H1 (cell line): ENCODE data around the gene QRICH1. TPM values are rescaled to one million over a fixed set of nuclear protein-coding genes. Genes with fewer than 3 reads are reported as not detected.

Experiments used
- CTCF ChIA-PET: fragments of 300-600 bp; sonication (Branson Sonifier 250); formaldehyde crosslinking; loops from one replicate; lab custom pipeline; 2021; ENCODE audit not compliant: partially characterized antibody; lab: Charles Lee
- POLR2A ChIA-PET: fragments of 300-600 bp; sonication (Branson Sonifier 250); formaldehyde crosslinking; loops from one replicate; lab custom pipeline; 2021; ENCODE audit warnings: inconsistent platforms; ENCODE audit not compliant: partially characterized antibody; lab: Charles Lee
- DNase-seq, 2 experiments: peaks; one replicate each; pipeline versions ENCODE4 v3.0.0 to v3.0.0-alpha.2; 2010 to 2022; ENCODE audit warnings: low spot score in 2 of 2, low read depth in 1 of 2, mixed read lengths in 1 of 2
- FAIRE-seq: peaks from 2 replicates; lab custom pipeline; 2011; peaks lifted over from hg19 to GRCh38; lab: Jason Lieb, UNC
- H2AFZ ChIP-seq: 2 replicates; pipeline ENCODE4 v1.8.1; 2012; ENCODE audit warnings: low read length, inconsistent platforms
- H2AK5ac ChIP-seq: 2 replicates; pipeline ENCODE4 v1.6.1; 2013; ENCODE audit warnings: low read depth, low read length
- H2BK120ac ChIP-seq: replicated peaks from 2 replicates; pipeline ENCODE3; 2013; ENCODE audit warnings: low read depth, low read length, inconsistent platforms
- H2BK12ac ChIP-seq: 2 replicates; pipeline ENCODE4 v1.6.1; 2013; ENCODE audit warnings: low read depth, low read length
- H2BK15ac ChIP-seq: 2 replicates; pipeline ENCODE4 v1.6.1; 2013; ENCODE audit warnings: low read length
- H2BK20ac ChIP-seq: 2 replicates; pipeline ENCODE4 v1.6.1; 2013; ENCODE audit warnings: low read length
- H2BK5ac ChIP-seq: 2 replicates; pipeline ENCODE4 v1.6.1; 2013; ENCODE audit warnings: low read depth, low read length
- H3K14ac ChIP-seq: 2 replicates; pipeline ENCODE4 v1.6.1; 2013; ENCODE audit warnings: inconsistent platforms; ENCODE audit not compliant: insufficient read length
- H3K18ac ChIP-seq: 2 replicates; pipeline ENCODE4 v1.6.1; 2013; ENCODE audit warnings: low read length; ENCODE audit errors: extremely low read depth
- H3K23ac ChIP-seq: 2 replicates; pipeline ENCODE4 v1.6.1; 2013; ENCODE audit warnings: inconsistent platforms; ENCODE audit not compliant: insufficient read length
- H3K23me2 ChIP-seq: 2 replicates; pipeline ENCODE4 v1.6.1; 2013; ENCODE audit warnings: low read depth, low read length
- H3K27ac ChIP-seq: 2 replicates; pipeline ENCODE4 v1.6.1; 2011; ENCODE audit warnings: low read depth, low read length, inconsistent platforms
- H3K27me3 ChIP-seq, 4 experiments: replicated peaks in 1 of 4; 1 replicate in 1 of 4; 2 replicates in 3 of 4; pipeline versions ENCODE4 v1.6.1 to v1.8.1; 2011 to 2013; ENCODE audit warnings: low read length in 3 of 4, mild to moderate bottlenecking in 3 of 4, inconsistent platforms in 2 of 4, mixed read lengths in 2 of 4, moderate library complexity in 1 of 4; ENCODE audit not compliant: control insufficient read depth in 3 of 4, insufficient read depth in 3 of 4; ENCODE audit errors: extremely low read depth in 1 of 4
- H3K36me3 ChIP-seq, 4 experiments: 2 replicates each; pipeline versions ENCODE4 v1.6.1 to v1.8.1; 2011 to 2013; ENCODE audit warnings: mild to moderate bottlenecking in 4 of 4, low read length in 3 of 4, moderate library complexity in 2 of 4, control low read depth in 1 of 4, inconsistent platforms in 1 of 4; ENCODE audit not compliant: insufficient read depth in 4 of 4, control insufficient read depth in 2 of 4
- H3K4ac ChIP-seq: replicated peaks from 2 replicates; pipeline ENCODE3; 2013; ENCODE audit warnings: low read length, low read depth, mixed read lengths, inconsistent platforms; ENCODE audit not compliant: insufficient read length
- H3K4me1 ChIP-seq, 4 experiments: replicated peaks in 1 of 4; 1 replicate in 1 of 4; 2 replicates in 3 of 4; pipeline versions ENCODE4 v1.6.1 to v1.8.1; 2011 to 2013; ENCODE audit warnings: low read length in 3 of 4, inconsistent platforms in 2 of 4, mixed read lengths in 1 of 4; ENCODE audit not compliant: insufficient read depth in 4 of 4, control insufficient read depth in 3 of 4
- H3K4me2 ChIP-seq, 2 experiments: 2 replicates each; pipeline versions ENCODE4 v1.6.1 to v1.8.1; 2011 to 2013; ENCODE audit warnings: low read depth in 2 of 2, low read length in 2 of 2, control low read depth in 1 of 2, inconsistent platforms in 1 of 2, mild to moderate bottlenecking in 1 of 2; ENCODE audit not compliant: insufficient read depth in 1 of 2
- H3K4me3 ChIP-seq, 4 experiments: fragments of 200-600, 300-600 bp in 1 of 4; sonication (generic), shearing (Covaris generic), sonication (Bioruptor Twin) in 1 of 4; 2 replicates each; pipeline versions ENCODE4 v1.5.1 to v1.8.1; 2011 to 2016; ENCODE audit warnings: low read length in 4 of 4, low read depth in 3 of 4, control low read depth in 2 of 4, inconsistent platforms in 2 of 4, mild to moderate bottlenecking in 2 of 4, mixed read lengths in 1 of 4, moderate library complexity in 1 of 4; ENCODE audit not compliant: insufficient read depth in 2 of 4; ENCODE audit errors: extremely low read depth in 1 of 4
- H3K56ac ChIP-seq: replicated peaks from 2 replicates; pipeline ENCODE3; 2013; ENCODE audit warnings: low read depth, mild to moderate bottlenecking, mixed read lengths, low read length, inconsistent platforms; ENCODE audit not compliant: insufficient read length
- H3K79me1 ChIP-seq: 2 replicates; pipeline ENCODE4 v1.6.1; 2013; ENCODE audit warnings: low read depth, low read length, control low read depth
- H3K79me2 ChIP-seq, 2 experiments: 2 replicates each; pipeline versions ENCODE4 v1.6.1 to v1.8.1; 2012 to 2013; ENCODE audit warnings: low read length in 2 of 2, mild to moderate bottlenecking in 2 of 2, inconsistent platforms in 1 of 2; ENCODE audit not compliant: insufficient read depth in 2 of 2, control insufficient read depth in 1 of 2
- H3K9ac ChIP-seq, 4 experiments: replicated peaks in 1 of 4; 1 replicate in 1 of 4; 2 replicates in 3 of 4; pipeline versions ENCODE4 v1.6.1 to v1.8.1; 2011 to 2013; ENCODE audit warnings: low read depth in 3 of 4, low read length in 3 of 4, control low read depth in 2 of 4, mild to moderate bottlenecking in 2 of 4, moderate library complexity in 2 of 4, inconsistent platforms in 1 of 4; ENCODE audit errors: extremely low read depth in 1 of 4
- H3K9me3 ChIP-seq, 2 experiments: 2 replicates each; pipeline versions ENCODE4 v1.6.1 to v1.8.1; 2012 to 2013; ENCODE audit warnings: mild to moderate bottlenecking in 2 of 2, moderate library complexity in 2 of 2, control low read depth in 1 of 2, inconsistent platforms in 1 of 2, low read depth in 1 of 2, low read length in 1 of 2, mixed read lengths in 1 of 2; ENCODE audit not compliant: insufficient read depth in 2 of 2
- H4K20me1 ChIP-seq, 2 experiments: replicated peaks in 1 of 2; 2 replicates each; pipeline versions ENCODE3 to v1.8.1; 2011 to 2013; ENCODE audit warnings: inconsistent platforms in 2 of 2, low read length in 2 of 2, mild to moderate bottlenecking in 1 of 2; ENCODE audit not compliant: insufficient read depth in 2 of 2, control insufficient read depth in 1 of 2
- H4K5ac ChIP-seq: 2 replicates; pipeline ENCODE4 v1.6.1; 2013; ENCODE audit warnings: low read length, low read depth, mixed read lengths, inconsistent platforms; ENCODE audit not compliant: insufficient read length
- H4K8ac ChIP-seq: 2 replicates; pipeline ENCODE4 v1.8.0; 2013; ENCODE audit warnings: mild to moderate bottlenecking, moderate library complexity, low read length, inconsistent platforms; ENCODE audit not compliant: insufficient read depth; ENCODE audit errors: extremely low read depth
- H4K91ac ChIP-seq: replicated peaks from 2 replicates; pipeline ENCODE3; 2013; ENCODE audit warnings: low read length, mixed read lengths, inconsistent platforms; ENCODE audit not compliant: insufficient read length
- ASH2L ChIP-seq: fragments of 200-600, 300-600 bp; sonication (generic); IDR thresholded peaks from one replicate; pipeline ENCODE4 v1.7.1; 2017; ENCODE audit warnings: low read length
- ATF3 ChIP-seq: IDR thresholded peaks from 2 replicates; pipeline ENCODE4 v1.6.1; 2011; ENCODE audit warnings: low read depth, mild to moderate bottlenecking, low read length; ENCODE audit not compliant: insufficient read depth
- CHD1 ChIP-seq: IDR thresholded peaks from 2 replicates; pipeline ENCODE4 v1.6.1; 2012; ENCODE audit warnings: low read depth, low read length, improper control_type of control experiment
- E2F6 ChIP-seq: IDR thresholded peaks from 2 replicates; pipeline ENCODE4 v1.6.1; 2012; ENCODE audit warnings: inconsistent platforms
- HDAC6 ChIP-seq: IDR thresholded peaks from one replicate; pipeline ENCODE4 v1.7.1; 2012; ENCODE audit warnings: low read depth, mild to moderate bottlenecking, inconsistent platforms, low read length, moderate library complexity
- MAFK ChIP-seq: IDR thresholded peaks from 2 replicates; pipeline ENCODE4 v1.6.1; 2012; ENCODE audit warnings: low read depth, mild to moderate bottlenecking, improper control_type of control experiment, low read length
- MAX ChIP-seq: IDR thresholded peaks from 2 replicates; pipeline ENCODE4 v1.6.1; 2012; ENCODE audit warnings: inconsistent platforms
- PHF8 ChIP-seq: fragments of 200-600 bp; sonication (generic); conservative IDR thresholded peaks from 2 replicates; pipeline ENCODE4 v1.7.1; 2012; ENCODE audit warnings: low read depth, mild to moderate bottlenecking, inconsistent platforms, low read length, moderate library complexity
- SAP30 ChIP-seq: fragments of 300-600 bp; sonication (generic); IDR thresholded peaks from 2 replicates; pipeline ENCODE4 v1.7.1; 2012; ENCODE audit warnings: low read length, moderate library complexity, mild to moderate bottlenecking, inconsistent platforms; ENCODE audit not compliant: insufficient read depth, insufficient replicate concordance
- SRF ChIP-seq: IDR thresholded peaks from 2 replicates; pipeline ENCODE4 v1.6.1; 2011; ENCODE audit warnings: mild to moderate bottlenecking, low read depth, low read length, moderate library complexity
- USF2 ChIP-seq: IDR thresholded peaks from 2 replicates; pipeline ENCODE4 v1.6.1; 2011; ENCODE audit warnings: low read length, improper control_type of control experiment
- WGBS, 2 experiments: shearing (Covaris generic) in 1 of 2; methylation state at CpG; one replicate each; pipeline versions ENCODE4 v1.1.6 to v1.1.7; 2013 to 2015; ENCODE audit warnings: low lambda C conversion rate in 2 of 2, mixed read lengths in 2 of 2, inconsistent platforms in 1 of 2, low coverage in 1 of 2, missing lambda C conversion rate in 1 of 2; ENCODE audit not compliant: insufficient replicate concordance in 2 of 2, insufficient coverage in 1 of 2, insufficient read length in 1 of 2; ENCODE audit errors: extremely low coverage in 1 of 2, missing lambda C conversion rate in 1 of 2; 5-methylcytosine and 5-hydroxymethylcytosine counted together
- polyA plus RNA-seq, 7 experiments: library from polyadenylated mRNA; depleted of rRNA in 3 of 7; stranded (reverse) in 5 of 7; unstranded in 2 of 7; fragments of >200 nt in 5 of 7; fragments of 200-250 nt in 2 of 7; gene quantifications; 1 replicate in 5 of 7; 2 replicates in 1 of 7; 4 replicates in 1 of 7; pipeline versions ENCODE4 v1.2.1 to v1.2.3, GENCODE V29; 2011 to 2013; ENCODE audit warnings: missing spikeins in 2 of 7, mixed read lengths in 2 of 7
- total RNA-seq: library from RNA; stranded (reverse); fragmentation: NEBNext Ultra II Directional; extraction: Animal tissue kit (Norgen Biotek cat#: 25700); gene quantifications from 2 replicates; pipeline ENCODE4 v1.2.1, GENCODE V29; 2021

QRICH1 gene
- total and polyA plus RNA-seq, 2 of the 8 experiments (the other 6 are each of a cell fraction or from before 2014, with no cell fraction given), result 128 to 142 TPM

- H4K20me1 ChIP-seq, result peaks cover 4 to 9% of the 10 kb centered on the region in 2 experiments
- H4K91ac ChIP-seq, result no peak overlapping the region
- no peak overlapping the region for H2BK15ac ChIP-seq
- H2BK12ac ChIP-seq, result no peak overlapping the region
- 92% methylated on average over 5 of the region's 5 CpGs; no CpG with 5 or more reads in 1 of the 2 experiments for WGBS, 2 experiments
- no peak overlapping the region for H2BK120ac ChIP-seq
- no peak overlapping the region for H2BK20ac ChIP-seq
- H2AFZ ChIP-seq, result no peak overlapping the region
- no peak overlapping the region for H2AK5ac ChIP-seq
- no peak overlapping the region for H2BK5ac ChIP-seq
- no peak overlapping the region for H4K8ac ChIP-seq
- H3K9ac ChIP-seq, result no peak overlapping the region
- H3K79me2 ChIP-seq, result peaks cover 0 to 5% of the 10 kb centered on the region in 2 experiments; a peak in 2 of 4 replicates
- no peaks in the 10 kb centered on the region for H3K27me3 ChIP-seq
- FAIRE-seq (no peak), DNase-seq (no peak)
- no peak overlapping the region for H3K56ac ChIP-seq
- CTCF ChIA-PET, result interaction anchor here (1.1 kb wide), 1 partner anchor 21 kb away, joined by 4 read pairs; no protein-coding TSS in a partner anchor
- peaks cover 0 to under 1% (median under 1%) of the 10 kb centered on the region in 4 experiments; a peak in 4 of 7 replicates for H3K4me1 ChIP-seq
- peaks cover 36 to 65% (median 53%) of the 10 kb centered on the region in 4 experiments for H3K36me3 ChIP-seq
- H3K14ac ChIP-seq, result no peak overlapping the region
- H3K23me2 ChIP-seq, result peaks cover 5% of the 10 kb centered on the region; the same call in 1 of the 2 replicates
- H3K27ac ChIP-seq, result no peak overlapping the region
- H3K23ac ChIP-seq, result no peak overlapping the region
- H3K9me3 ChIP-seq, result no peaks in the 10 kb centered on the region
- POLR2A ChIA-PET, result interaction anchor here (1.3 to 27.9 kb wide), 3 partner anchors 15 to 80 kb away, joined by 4 to 508 read pairs (median 141); partner anchors contain the start of genes DALRD3, NDUFAF3, QARS1 and USP19
- H3K18ac ChIP-seq, result no peak overlapping the region
- no peak overlapping the region for H4K5ac ChIP-seq
- H3K4ac ChIP-seq, result no peak overlapping the region
- H3K79me1 ChIP-seq, result no peaks in the 10 kb centered on the region; the same call in 1 of the 2 replicates
- no peak overlapping the region for H3K4me3 ChIP-seq
- no peak overlapping the region for H3K4me2 ChIP-seq
- no peak for TF ChIP-seq PHF8
- no peak for TF ChIP-seq USF2
- TF ChIP-seq MAFK, result no peak
- TF ChIP-seq MAX, result no peak
- TF ChIP-seq SAP30, result no peak
- no peak for TF ChIP-seq SRF
- TF ChIP-seq E2F6, result no peak
- TF ChIP-seq ASH2L, result no peak
- no peak for TF ChIP-seq ATF3
- TF ChIP-seq CHD1, result no peak
- TF ChIP-seq HDAC6, result no peak
These were observed 4.6 kb upstream of the QRICH1 start for GRCh38 chr3:49098429-49098828.
